ENCODE data around the gene MAMDC2.

GRCh38 chr9:70195456-70195855 is 151.8 kb downstream of the MAMDC2 start:
- TF ChIP-seq CTCF (IDR thresholded peaks at IDR 0.05) (no peak), POLR2A (IDR thresholded peaks at IDR 0.05) (no peak)
